Stimulated activated CD4-positive, alpha-beta T cell treated with anti-CD3 and anti-CD28 coated beads, Interleukin-12 subunit alpha, Interleukin-12 subunit beta, amount 100 ng/mL, for 4 hours (primary cell): ENCODE data around the gene APOBEC3C.
"Not testable (repeated sequence)": the region's sequence is repeated elsewhere in the genome, so short reads cannot be mapped to it uniquely, and the experiment has no call there.

Source experiments
- DNase-seq: peaks from one replicate; pipeline ENCODE4 v3.0.0-alpha.2; 2020

The APOBEC3C gene

GRCh38 chr22:39024519-39025308 is 10.7 kb downstream of the APOBEC3C start:
- no peak for DNase-seq

- no peak for DNase-seq
Measured at GRCh38 chr22:39026509-39027150, 12.6 kb downstream of the APOBEC3C start.

GRCh38 chr22:39027717-39028116 is 13.7 kb downstream of the APOBEC3C start:
- no peak for DNase-seq

- no peak for DNase-seq
Measured at GRCh38 chr22:39028281-39028680, 14.2 kb downstream of the APOBEC3C start.

- DNase-seq = no peak
Measured at GRCh38 chr22:39029227-39029626, 15.2 kb downstream of the APOBEC3C start.

GRCh38 chr22:39030705-39031104 is 16.6 kb downstream of the APOBEC3C start:
- DNase-seq = no peak

GRCh38 chr22:39031434-39032295 is 17.6 kb downstream of the APOBEC3C start:
- DNase-seq = not testable (repeated sequence)

GRCh38 chr22:39037071-39037470 is 23.0 kb downstream of the APOBEC3C start:
- DNase-seq = not testable (repeated sequence)

GRCh38 chr22:39039306-39040126 is 25.5 kb downstream of the APOBEC3C start:
- DNase-seq = no peak

GRCh38 chr22:39040155-39040537 is 26.1 kb downstream of the APOBEC3C start:
- DNase-seq = not testable (repeated sequence)

- DNase-seq = peak; percentile 44
Measured at GRCh38 chr22:39040538-39041296, 26.7 kb downstream of the APOBEC3C start, which contains the start of gene APOBEC3F. Gene APOBEC3F, plus strand, starts transcription at chr22:39040864. Its CDS starts 97 bp downstream, at chr22:39040961.

- no peak for DNase-seq
Measured at GRCh38 chr22:39041908-39042307, 27.9 kb downstream of the APOBEC3C start.

GRCh38 chr22:39043063-39043462 is 29.0 kb downstream of the APOBEC3C start:
- DNase-seq = not testable (repeated sequence)

- DNase-seq = not testable (repeated sequence)
Measured at GRCh38 chr22:39045136-39045535, 31.1 kb downstream of the APOBEC3C start.

GRCh38 chr22:39049486-39049885 is 35.4 kb downstream of the APOBEC3C start:
- not testable (repeated sequence) for DNase-seq

GRCh38 chr22:39051844-39052495 is 37.9 kb downstream of the APOBEC3C start:
- DNase-seq = not testable (repeated sequence)

- no peak for DNase-seq
Measured at GRCh38 chr22:39055658-39056057, 41.6 kb downstream of the APOBEC3C start.

GRCh38 chr22:39061290-39061689 is 47.2 kb downstream of the APOBEC3C start:
- not testable (repeated sequence) for DNase-seq

- DNase-seq = not testable (repeated sequence)
Measured at GRCh38 chr22:39061951-39062350, 47.9 kb downstream of the APOBEC3C start.

GRCh38 chr22:39063904-39064303 is 49.8 kb downstream of the APOBEC3C start:
- not testable (repeated sequence) for DNase-seq
